GM18511 (cell line): ENCODE data around the gene TMEM79.

Experiments
- ATAC-seq: cut with Tn5 transposase; IDR thresholded peaks from one replicate; pipeline ENCODE4 v1.9.1; 2021; ENCODE audit warnings: mild to moderate bottlenecking, moderate library complexity; ENCODE audit not compliant: unreplicated experiment

Gene TMEM79

GRCh38 chr1:156262461-156263287 is 21.5 kb upstream of the TMEM79 start:
- ATAC-seq, result no peak

GRCh38 chr1:156263288-156263655 is 20.9 kb upstream of the TMEM79 start:
- no peak for ATAC-seq

GRCh38 chr1:156266051-156266450 is 18.1 kb upstream of the TMEM79 start:
- ATAC-seq, result no peak

GRCh38 chr1:156268336-156268735 is 15.8 kb upstream of the TMEM79 start:
- ATAC-seq, result no peak

- no peak for ATAC-seq
Observed at GRCh38 chr1:156270314-156270713, 13.8 kb upstream of the TMEM79 start.

- no peak for ATAC-seq
Observed at GRCh38 chr1:156276532-156276931, 7.6 kb upstream of the TMEM79 start.

- no peak for ATAC-seq
Observed at GRCh38 chr1:156276966-156277381, 7.2 kb upstream of the TMEM79 start.

- ATAC-seq, result no peak
Observed at GRCh38 chr1:156279837-156280236, 4.3 kb upstream of the TMEM79 start.

GRCh38 chr1:156281281-156281680 is 2.8 kb upstream of the TMEM79 start:
- ATAC-seq, result peak; percentile 49

- peak; percentile 9 for ATAC-seq
Observed at GRCh38 chr1:156281693-156282478, 2.2 kb upstream of the TMEM79 start.

- ATAC-seq, result peak; percentile 86
Observed at GRCh38 chr1:156282479-156283222, 1.5 kb upstream of the TMEM79 start, which contains the start of gene SMG5. SMG5 (minus strand) TSS chr1:156282825; CDS start chr1:156282680, 145 bp downstream.

- no peak for ATAC-seq
Observed at GRCh38 chr1:156283521-156283920, 604 bp upstream of the TMEM79 start.

GRCh38 chr1:156284757-156285156 is 632 bp downstream of the TMEM79 start:
- no peak for ATAC-seq

- no peak for ATAC-seq
Observed at GRCh38 chr1:156285437-156285836, 1.3 kb downstream of the TMEM79 start.

- ATAC-seq, result no peak
Observed at GRCh38 chr1:156286061-156286460, 1.9 kb downstream of the TMEM79 start.

GRCh38 chr1:156289857-156290256 is 5.7 kb downstream of the TMEM79 start:
- ATAC-seq, result no peak

- ATAC-seq, result no peak
Observed at GRCh38 chr1:156291226-156292061, 7.3 kb downstream of the TMEM79 start.

GRCh38 chr1:156293098-156293434 is 8.9 kb downstream of the TMEM79 start:
- ATAC-seq, result no peak

- no peak for ATAC-seq
Observed at GRCh38 chr1:156293895-156294294, 9.8 kb downstream of the TMEM79 start.

GRCh38 chr1:156295391-156295947 is 11.3 kb downstream of the TMEM79 start, which contains the start of gene GLMP:
GLMP (minus strand) TSS chr1:156295679; CDS start chr1:156295645, 34 bp downstream.
- ATAC-seq, result no peak
